ENCODE results near the gene CREB3L1.

DNA sequence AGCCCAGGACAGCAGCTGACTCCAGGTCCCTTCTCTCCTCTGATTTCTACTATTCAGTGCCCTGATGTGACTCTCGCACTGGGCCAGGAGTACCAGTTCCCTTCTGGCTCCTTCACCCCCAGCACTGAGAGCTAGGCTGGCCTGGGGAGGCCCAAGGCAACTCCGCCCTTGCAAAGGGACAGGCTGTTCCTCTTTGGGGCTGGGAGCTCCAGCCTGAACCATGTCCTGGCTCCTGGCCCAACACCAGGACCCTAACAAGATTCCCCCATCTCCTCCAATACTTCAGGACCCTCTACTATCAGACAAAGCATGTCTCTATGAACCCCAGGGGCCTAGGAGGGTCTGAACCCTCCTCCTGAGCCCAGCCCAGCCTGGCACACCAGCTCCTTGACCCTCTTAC lies 12.5 kb downstream of the CREB3L1 start:
- TF ChIP-seq POLR2A (IDR thresholded peaks at IDR 0.05), result no peak
- TF ChIP-seq, protein P1, sequence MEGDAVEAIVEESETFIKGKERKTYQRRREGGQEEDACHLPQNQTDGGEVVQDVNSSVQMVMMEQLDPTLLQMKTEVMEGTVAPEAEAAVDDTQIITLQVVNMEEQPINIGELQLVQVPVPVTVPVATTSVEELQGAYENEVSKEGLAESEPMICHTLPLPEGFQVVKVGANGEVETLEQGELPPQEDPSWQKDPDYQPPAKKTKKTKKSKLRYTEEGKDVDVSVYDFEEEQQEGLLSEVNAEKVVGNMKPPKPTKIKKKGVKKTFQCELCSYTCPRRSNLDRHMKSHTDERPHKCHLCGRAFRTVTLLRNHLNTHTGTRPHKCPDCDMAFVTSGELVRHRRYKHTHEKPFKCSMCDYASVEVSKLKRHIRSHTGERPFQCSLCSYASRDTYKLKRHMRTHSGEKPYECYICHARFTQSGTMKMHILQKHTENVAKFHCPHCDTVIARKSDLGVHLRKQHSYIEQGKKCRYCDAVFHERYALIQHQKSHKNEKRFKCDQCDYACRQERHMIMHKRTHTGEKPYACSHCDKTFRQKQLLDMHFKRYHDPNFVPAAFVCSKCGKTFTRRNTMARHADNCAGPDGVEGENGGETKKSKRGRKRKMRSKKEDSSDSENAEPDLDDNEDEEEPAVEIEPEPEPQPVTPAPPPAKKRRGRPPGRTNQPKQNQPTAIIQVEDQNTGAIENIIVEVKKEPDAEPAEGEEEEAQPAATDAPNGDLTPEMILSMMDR (IDR thresholded peaks at IDR 0.05), result no peak

All from right lobe of liver (tissue), 4 donors.